Fibroblast of upper back skin (primary cell): Measurements from ENCODE around the gene ZNF235.
"Not testable (repeated sequence)": the region's sequence is repeated elsewhere in the genome, so short reads cannot be mapped to it uniquely, and the experiment has no call there.

Source experiments
- DNase-seq: peaks from one replicate; pipeline ENCODE4 v3.0.0-alpha.2; 2013

The ZNF235 gene

GRCh38 chr19:44255705-44256411, 49.0 kb downstream of the ZNF235 start:
- DNase-seq, result no peak

- DNase-seq, result no peak
Observed at GRCh38 chr19:44254496-44254895, 50.3 kb downstream of the ZNF235 start.

GRCh38 chr19:44253392-44253791, 51.4 kb downstream of the ZNF235 start:
- not testable (repeated sequence) for DNase-seq

- not testable (repeated sequence) for DNase-seq
Observed at GRCh38 chr19:44252332-44252731, 52.5 kb downstream of the ZNF235 start.

GRCh38 chr19:44236384-44236783, 68.4 kb downstream of the ZNF235 start:
- DNase-seq, result no peak
